K562 (cell line): ENCODE results near the gene DTNB. TPM values are rescaled to one million over a fixed set of nuclear protein-coding genes. Genes with fewer than 3 reads are reported as not detected.

Experiments used
- ATAC-seq: fragments of 200-7000 bp; cut with Tn5 transposase; 3 replicates; pipeline ENCODE4 v1.9.1; 2020; ENCODE audit warnings: moderate library complexity
- BruUV-seq: library from RNA; stranded (reverse); fragments of 400-500 nt; replicated peaks from 2 replicates; lab custom pipeline; 2021; lab: Mats Ljungman, UMichigan
- CTCF ChIA-PET: fragments of 300-600 bp; formaldehyde crosslinking; extraction: SDS; loops from one replicate; lab custom pipeline; 2021; ENCODE audit warnings: low intra/inter-chr PET ratio; lab: Yijun Ruan, JAX
- POLR2A ChIA-PET: fragments of 300-600, 350-650 bp; sonication (Branson Sonifier 250); formaldehyde crosslinking; extraction: SDS; loops from one replicate; lab custom pipeline; 2021; ENCODE audit warnings: antibody characterized with exemption, inconsistent platforms; lab: Yijun Ruan, JAX
- DNase-seq, 4 experiments: peaks; one replicate each; pipeline versions ENCODE4 v3.0.0 to v3.0.0-alpha.2; 2011 to 2018; ENCODE audit warnings: low spot score in 3 of 4, mixed read lengths in 3 of 4; ENCODE audit errors: extremely low read depth in 1 of 4
- FAIRE-seq: peaks from 2 replicates; lab custom pipeline; 2011; peaks lifted over from hg19 to GRCh38; lab: Jason Lieb, UNC
- H2AFZ ChIP-seq: 2 replicates; pipeline ENCODE4 v1.6.0; 2011; ENCODE audit warnings: low read depth, low read length, control low read depth, inconsistent platforms
- H3K27ac ChIP-seq: fragments of 200-600 bp; 3 replicates; pipeline ENCODE4 v1.8.0; 2011; ENCODE audit warnings: low read depth, mild to moderate bottlenecking, control low read depth, inconsistent platforms, low read length, moderate library complexity, mixed read lengths; ENCODE audit errors: extremely low read depth
- H3K27me3 ChIP-seq, 2 experiments: fragments of 300-600 bp in 1 of 2; 2 replicates in 1 of 2; 3 replicates in 1 of 2; pipeline versions ENCODE4 v1.6.0 to v1.8.0; 2011; ENCODE audit warnings: inconsistent platforms in 2 of 2, low read length in 2 of 2, mild to moderate bottlenecking in 1 of 2, mixed read lengths in 1 of 2, moderate library complexity in 1 of 2; ENCODE audit not compliant: control insufficient read depth in 2 of 2, insufficient read depth in 2 of 2
- H3K36me3 ChIP-seq: fragments of 300-600 bp; 3 replicates; pipeline ENCODE4 v1.8.0; 2011; ENCODE audit warnings: mild to moderate bottlenecking, low read length, inconsistent platforms; ENCODE audit not compliant: control insufficient read depth, insufficient read depth
- H3K4me1 ChIP-seq, 2 experiments: fragments of 200-600 bp in 1 of 2; replicated peaks in 1 of 2; 2 replicates in 1 of 2; 3 replicates in 1 of 2; pipeline versions ENCODE4 v1.5.1 to v1.8.0; 2011; ENCODE audit warnings: inconsistent platforms in 2 of 2, low read length in 2 of 2, mild to moderate bottlenecking in 1 of 2, mixed read lengths in 1 of 2, moderate library complexity in 1 of 2; ENCODE audit not compliant: control insufficient read depth in 2 of 2, insufficient read depth in 2 of 2
- H3K4me2 ChIP-seq: 2 replicates; pipeline ENCODE4 v1.6.1; 2011; ENCODE audit warnings: low read length, control low read depth, inconsistent platforms, mixed read lengths; ENCODE audit not compliant: insufficient read depth
- H3K4me3 ChIP-seq: fragments of 200-600 bp; sonication (generic), shearing (Covaris generic); 2 replicates; pipeline ENCODE4 v1.5.1; 2016; ENCODE audit warnings: control low read depth, inconsistent platforms
- H3K79me2 ChIP-seq: fragments of 200-600 bp; 3 replicates; pipeline ENCODE4 v1.8.0; 2011; ENCODE audit warnings: low read length, inconsistent platforms; ENCODE audit not compliant: control insufficient read depth, insufficient read depth
- H3K9ac ChIP-seq, 2 experiments: 2 replicates each; pipeline versions ENCODE4 v1.6.0 to v1.6.1; 2011; ENCODE audit warnings: low read depth in 2 of 2, low read length in 2 of 2, control low read depth in 1 of 2, inconsistent platforms in 1 of 2, mild to moderate bottlenecking in 1 of 2, mixed read lengths in 1 of 2; ENCODE audit not compliant: insufficient read depth in 1 of 2
- H3K9me1 ChIP-seq: one replicate; pipeline ENCODE4 v1.6.0; 2011; ENCODE audit warnings: inconsistent platforms, mild to moderate bottlenecking, low read length, moderate library complexity; ENCODE audit not compliant: control insufficient read depth, insufficient read depth
- H3K9me3 ChIP-seq: replicated peaks from 2 replicates; pipeline ENCODE4 v1.5.1; 2011; ENCODE audit warnings: low read depth, low read length, inconsistent platforms; ENCODE audit not compliant: control insufficient read depth, insufficient read depth
- H4K20me1 ChIP-seq: replicated peaks from 2 replicates; pipeline ENCODE4 v1.6.1; 2011; ENCODE audit warnings: low read length, inconsistent platforms, mixed read lengths; ENCODE audit not compliant: control insufficient read depth, insufficient read depth
- HDAC8 ChIP-seq: fragments of 450-650 bp; IDR thresholded peaks from 2 replicates; pipeline ENCODE4 v1.6.1; 2016; ENCODE audit warnings: mild to moderate bottlenecking, missing genetic modification characterization, moderate library complexity, missing compliant biosample characterization
- HSF4 ChIP-seq: fragments of 250-450 bp; sonication (Bioruptor Pico); IDR thresholded peaks from 2 replicates; pipeline ENCODE4 v2.1.2; 2022; ENCODE audit warnings: mild to moderate bottlenecking, moderate library complexity, borderline replicate concordance
- NR4A1 ChIP-seq, 2 experiments: fragments of 250-450 bp in 1 of 2; fragments of 450-650 bp in 1 of 2; sonication (Bioruptor Pico) in 1 of 2; IDR thresholded peaks; 2 replicates each; pipeline versions ENCODE4 v1.4.0 to v1.6.1; 2016 to 2020; ENCODE audit warnings: mild to moderate bottlenecking in 2 of 2, missing compliant biosample characterization in 1 of 2, missing genetic modification characterization in 1 of 2, moderate library complexity in 1 of 2
- RB1 ChIP-seq: fragments of 450-650 bp; IDR thresholded peaks from 2 replicates; pipeline ENCODE4 v1.6.1; 2017; ENCODE audit warnings: low read depth, mild to moderate bottlenecking
- RBM14 ChIP-seq: fragments of 200-400 bp; formaldehyde crosslinking; IDR thresholded peaks from 2 replicates; pipeline ENCODE4 v1.6.1; 2018; ENCODE audit warnings: low read depth, mild to moderate bottlenecking, low read length, moderate library complexity, borderline replicate concordance; ENCODE audit not compliant: insufficient read depth
- SREBF2 ChIP-seq: sonication (generic); formaldehyde crosslinking; IDR thresholded peaks from 2 replicates; pipeline ENCODE4 v1.4.0; 2020; ENCODE audit warnings: mild to moderate bottlenecking, missing genetic modification reagents
- SRF ChIP-seq, 2 experiments: fragments of 250-450, 450-650 bp in 1 of 2; sonication (Bioruptor Pico) in 1 of 2; sonication (generic) in 1 of 2; formaldehyde crosslinking; IDR thresholded peaks; 2 replicates each; pipeline versions ENCODE4 v1.5.0 to v1.5.1; 2020 to 2022; ENCODE audit warnings: mild to moderate bottlenecking in 1 of 2, missing genetic modification reagents in 1 of 2
- TCFL5 ChIP-seq: fragments of 250-450 bp; sonication (Bioruptor Pico); conservative IDR thresholded peaks from 2 replicates; pipeline ENCODE4 v1.6.1; 2021; ENCODE audit warnings: mild to moderate bottlenecking, moderate library complexity, matching md5 sums
- THRAP3 ChIP-seq: fragments of 450-650 bp; IDR thresholded peaks from 2 replicates; pipeline ENCODE4 v1.6.1; 2016; ENCODE audit warnings: mild to moderate bottlenecking, inconsistent platforms, borderline replicate concordance
- ZFX ChIP-seq: sonication (generic); formaldehyde crosslinking; IDR thresholded peaks from 2 replicates; pipeline ENCODE4 v1.8.0; 2022; ENCODE audit warnings: mild to moderate bottlenecking, missing genetic modification reagents, moderate library complexity
- ZKSCAN1 ChIP-seq: fragments of 150-350 bp; IDR thresholded peaks from 2 replicates; pipeline ENCODE4 v1.6.1; 2016; ENCODE audit warnings: low read depth, low read length
- ZKSCAN3 ChIP-seq: fragments of 250-450 bp; sonication (Bioruptor Pico); IDR thresholded peaks from 2 replicates; pipeline ENCODE4 v1.4.0; 2020
- ZNF764 ChIP-seq: fragments of 250-450 bp; sonication (Bioruptor Pico); IDR thresholded peaks from 2 replicates; pipeline ENCODE4 v1.4.0; 2020; ENCODE audit warnings: low read depth, mild to moderate bottlenecking, moderate library complexity
- WGBS: fragments of 100-300 bp; shearing (Covaris generic); methylation state at CpG from one replicate; pipeline ENCODE4 v1.1.6; 2016; ENCODE audit warnings: low coverage, mixed read lengths; ENCODE audit not compliant: insufficient coverage; ENCODE audit errors: missing lambda C conversion rate; 5-methylcytosine and 5-hydroxymethylcytosine counted together
- in situ Hi-C: fragments of 300-500 bp; cut with MboI; formaldehyde crosslinking; loops from 4 replicates; pipeline ENCODE4 v1.15.0; 2018; ENCODE audit warnings: inconsistent platforms, mixed read lengths
- intact Hi-C: fragments of 100-400 bp; cut with micrococcal nuclease; formaldehyde crosslinking; loops from 2 replicates; pipeline ENCODE4 v1.14.2; 2022
- polyA plus RNA-seq, 8 experiments: library from polyadenylated mRNA; depleted of rRNA in 4 of 8; stranded (reverse) in 5 of 8; unstranded in 3 of 8; fragments of >200 nt; fragmentation: Nextera tagmentation in 2 of 8; fragmentation: Illumina TruSeq in 1 of 8; extraction: Ambion mirVana in 2 of 8; extraction: Trizol in 1 of 8; gene quantifications; 2 replicates each; pipeline versions ENCODE4 v1.2.1 to v1.2.3, GENCODE V29; 2011 to 2014; ENCODE audit warnings: inconsistent platforms in 1 of 8, missing spikeins in 1 of 8
- total RNA-seq, 7 experiments: library from RNA; depleted of rRNA in 6 of 7; stranded (reverse); fragments of >200 nt in 6 of 7; fragmentation: Illumina TruSeq in 2 of 7; extraction: Trizol in 2 of 7; gene quantifications; 2 replicates each; pipeline versions ENCODE4 v1.2.1 to v1.2.3, GENCODE V29; 2011 to 2021; ENCODE audit warnings: low replicate concordance in 1 of 7
- TF ChIP-seq, protein P1 (sequence below): fragments of 250-450 bp; sonication (Bioruptor Pico); IDR thresholded peaks from 2 replicates; pipeline ENCODE4 v1.8.0; 2021; ENCODE audit warnings: mild to moderate bottlenecking, moderate library complexity
- TF ChIP-seq, protein P2 (sequence below): fragments of 250-450 bp; sonication (Bioruptor Pico); IDR thresholded peaks from 2 replicates; pipeline ENCODE4 v1.6.1; 2021; ENCODE audit warnings: mild to moderate bottlenecking
- TF ChIP-seq, protein P3 (sequence below): fragments of 450-650 bp; conservative IDR thresholded peaks from 2 replicates; pipeline ENCODE4 v1.6.1; 2016; ENCODE audit warnings: missing genetic modification characterization, low read depth, mild to moderate bottlenecking, control low read depth, missing compliant biosample characterization

DTNB gene
- total and polyA plus RNA-seq, 9 of the 15 experiments (the other 6 are each of a cell fraction or from before 2014, with no cell fraction given), result 0.18 to 2.0 (median 0.77) TPM; not detected in 2

DNA sequence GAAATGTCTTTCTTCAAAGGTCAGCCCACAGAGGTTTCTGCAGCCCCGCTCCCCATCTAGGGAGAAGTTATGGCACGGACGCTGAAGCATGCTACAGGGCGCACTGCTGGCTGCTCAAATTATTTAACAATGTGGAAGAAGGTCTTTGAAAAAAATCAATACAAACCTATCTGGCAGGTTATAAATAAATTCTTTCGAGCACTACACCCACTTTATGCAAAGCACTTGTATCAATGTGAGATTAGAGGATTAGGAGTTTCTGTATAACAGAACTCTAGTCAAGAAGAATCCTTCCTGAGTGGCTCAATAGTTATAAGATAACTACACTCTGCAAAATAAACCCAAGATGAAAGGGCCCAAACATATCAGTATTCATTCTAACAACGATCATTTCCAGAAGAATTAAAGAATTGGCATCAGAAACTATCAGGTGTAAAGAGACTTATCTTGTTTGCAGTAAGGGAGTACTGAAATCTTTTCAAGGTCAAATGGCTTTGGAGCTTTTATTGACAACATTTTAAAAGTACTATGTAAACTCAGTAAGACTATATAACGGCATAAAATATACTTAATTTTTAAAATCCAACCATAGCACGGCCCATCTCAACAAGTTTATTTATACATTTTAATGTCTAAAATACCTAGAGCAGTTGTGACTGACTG lies 228.6 kb downstream of the DTNB start:
- FAIRE-seq (no peak), ATAC-seq (no peak), DNase-seq (no peak)
- TF ChIP-seq, protein P1, sequence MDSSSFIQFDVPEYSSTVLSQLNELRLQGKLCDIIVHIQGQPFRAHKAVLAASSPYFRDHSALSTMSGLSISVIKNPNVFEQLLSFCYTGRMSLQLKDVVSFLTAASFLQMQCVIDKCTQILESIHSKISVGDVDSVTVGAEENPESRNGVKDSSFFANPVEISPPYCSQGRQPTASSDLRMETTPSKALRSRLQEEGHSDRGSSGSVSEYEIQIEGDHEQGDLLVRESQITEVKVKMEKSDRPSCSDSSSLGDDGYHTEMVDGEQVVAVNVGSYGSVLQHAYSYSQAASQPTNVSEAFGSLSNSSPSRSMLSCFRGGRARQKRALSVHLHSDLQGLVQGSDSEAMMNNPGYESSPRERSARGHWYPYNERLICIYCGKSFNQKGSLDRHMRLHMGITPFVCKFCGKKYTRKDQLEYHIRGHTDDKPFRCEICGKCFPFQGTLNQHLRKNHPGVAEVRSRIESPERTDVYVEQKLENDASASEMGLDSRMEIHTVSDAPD, result no peak
- TF ChIP-seq RBM14 (no peak), NR4A1 (CRISPR knock-in tag; IDR thresholded peaks at IDR 0.05) (no peak), NR4A1 (tag; IDR thresholded peaks at IDR 0.05) (no peak), ZNF764 (CRISPR knock-in tag) (no peak), SRF (CRISPR knock-in tag; IDR thresholded peaks at IDR 0.05) (no peak), TCFL5 (CRISPR knock-in tag) (no peak), SREBF2 (CRISPR knock-in tag) (no peak), HDAC8 (tag) (no peak), THRAP3 (no peak), ZKSCAN1 (no peak), ZFX (CRISPR knock-in tag) (no peak), ZKSCAN3 (CRISPR knock-in tag) (no peak), HSF4 (CRISPR knock-in tag) (no peak), RB1 (no peak)
- TF ChIP-seq, protein P2, sequence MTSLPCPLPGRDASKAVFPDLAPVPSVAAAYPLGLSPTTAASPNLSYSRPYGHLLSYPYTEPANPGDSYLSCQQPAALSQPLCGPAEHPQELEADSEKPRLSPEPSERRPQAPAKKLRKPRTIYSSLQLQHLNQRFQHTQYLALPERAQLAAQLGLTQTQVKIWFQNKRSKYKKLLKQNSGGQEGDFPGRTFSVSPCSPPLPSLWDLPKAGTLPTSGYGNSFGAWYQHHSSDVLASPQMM (CRISPR knock-in tag), result no peak
- TF ChIP-seq, protein P3, sequence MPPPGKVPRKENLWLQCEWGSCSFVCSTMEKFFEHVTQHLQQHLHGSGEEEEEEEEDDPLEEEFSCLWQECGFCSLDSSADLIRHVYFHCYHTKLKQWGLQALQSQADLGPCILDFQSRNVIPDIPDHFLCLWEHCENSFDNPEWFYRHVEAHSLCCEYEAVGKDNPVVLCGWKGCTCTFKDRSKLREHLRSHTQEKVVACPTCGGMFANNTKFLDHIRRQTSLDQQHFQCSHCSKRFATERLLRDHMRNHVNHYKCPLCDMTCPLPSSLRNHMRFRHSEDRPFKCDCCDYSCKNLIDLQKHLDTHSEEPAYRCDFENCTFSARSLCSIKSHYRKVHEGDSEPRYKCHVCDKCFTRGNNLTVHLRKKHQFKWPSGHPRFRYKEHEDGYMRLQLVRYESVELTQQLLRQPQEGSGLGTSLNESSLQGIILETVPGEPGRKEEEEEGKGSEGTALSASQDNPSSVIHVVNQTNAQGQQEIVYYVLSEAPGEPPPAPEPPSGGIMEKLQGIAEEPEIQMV (tag), result no peak
- ChIA-PET CTCF (no interaction called here), POLR2A (no interaction called here)
- no peak overlapping the region for H2AFZ ChIP-seq
- intact Hi-C loops, result no loop called here
- no peaks in the 10 kb centered on the region for H3K4me1 ChIP-seq
- BruUV-seq, result no TSS peak
- no peak overlapping the region for H3K27ac ChIP-seq
- in situ Hi-C loops, result no loop called here
- H3K9ac ChIP-seq, result no peak overlapping the region
- no peaks in the 10 kb centered on the region for H3K9me1 ChIP-seq
- WGBS, result under 1% methylated on average over 8 of the region's 8 CpGs
- H4K20me1 ChIP-seq, result no peaks in the 10 kb centered on the region; the same call in 1 of the 2 replicates
- no peak overlapping the region for H3K4me3 ChIP-seq
- no peaks in the 10 kb centered on the region for H3K79me2 ChIP-seq
- H3K36me3 ChIP-seq, result no peaks in the 10 kb centered on the region
- H3K27me3 ChIP-seq, result peaks cover 4 to 5% of the 10 kb centered on the region in 2 experiments; a peak in 3 of 5 replicates
- H3K9me3 ChIP-seq, result no peaks in the 10 kb centered on the region
- no peak overlapping the region for H3K4me2 ChIP-seq
